HepG2 (cell line): ENCODE measurements around the gene TIMELESS. TPM values are rescaled to one million over a fixed set of nuclear protein-coding genes. Genes with fewer than 3 reads are reported as not detected.

Experiments
- ELF3 ChIP-seq: IDR thresholded peaks from 2 replicates; pipeline ENCODE4 v1.6.1; 2016; ENCODE audit warnings: missing genetic modification reagents, missing compliant biosample characterization
- FOXP1 ChIP-seq, 2 experiments: fragments of 450-650 bp in 1 of 2; IDR thresholded peaks; 2 replicates each; pipeline ENCODE4 v1.6.1; 2017 to 2018; ENCODE audit warnings: antibody characterized with exemption in 1 of 2
- HDAC6 ChIP-seq: fragments of 200-600 bp; sonication (generic); IDR thresholded peaks from 2 replicates; pipeline ENCODE4 v1.7.0; 2017; ENCODE audit warnings: mild to moderate bottlenecking, antibody characterized with exemption, low read length, low read depth
- RAD21 ChIP-seq: fragments of 450-650 bp; formaldehyde crosslinking; IDR thresholded peaks from 2 replicates; pipeline ENCODE4 v1.5.0; 2020; ENCODE audit warnings: mild to moderate bottlenecking
- RBM22 ChIP-seq: fragments of 200-400 bp; formaldehyde crosslinking; optimal IDR thresholded peaks from 2 replicates; pipeline ENCODE3; 2017; ENCODE audit warnings: mild to moderate bottlenecking, low read length, moderate library complexity
- TCF7 ChIP-seq: sonication (generic); IDR thresholded peaks from 2 replicates; pipeline ENCODE4 v1.6.1; 2016; ENCODE audit warnings: antibody characterized with exemption, low read depth
- TOPORS ChIP-seq: sonication (generic); formaldehyde crosslinking; IDR thresholded peaks from 2 replicates; pipeline ENCODE4 v1.8.0; 2023; ENCODE audit warnings: mild to moderate bottlenecking, missing genetic modification reagents
- polyA plus RNA-seq, 8 experiments: library from polyadenylated mRNA; depleted of rRNA in 3 of 8; stranded (reverse) in 7 of 8; unstranded in 1 of 8; fragments of >200 nt; fragmentation: Illumina TruSeq in 4 of 8; extraction: Trizol in 4 of 8; gene quantifications; 2 replicates each; pipeline versions ENCODE4 v1.2.1 to v1.2.3, GENCODE V29; 2011 to 2016; ENCODE audit warnings: low read depth in 4 of 8, missing spikeins in 1 of 8, mixed read lengths in 1 of 8; ENCODE audit not compliant: insufficient read depth in 1 of 8
- total RNA-seq, 5 experiments: library from RNA; depleted of rRNA; stranded (reverse); fragments of >200 nt; fragmentation: Illumina TruSeq; extraction: Trizol; gene quantifications; 2 replicates each; pipeline ENCODE4 v1.2.3, GENCODE V29; 2016; ENCODE audit warnings: low read depth in 1 of 5
- TF ChIP-seq, protein P1 (sequence below): fragments of 450-650 bp; IDR thresholded peaks from 2 replicates; pipeline ENCODE4 v1.6.1; 2017; ENCODE audit warnings: mild to moderate bottlenecking
- TF ChIP-seq, protein P2 (sequence below): sonication (generic); formaldehyde crosslinking; IDR thresholded peaks from 2 replicates; pipeline ENCODE4 v1.5.1; 2020; ENCODE audit warnings: missing genetic modification reagents, mild to moderate bottlenecking, borderline replicate concordance
- TF ChIP-seq, protein P3 (sequence below): sonication (generic); formaldehyde crosslinking; IDR thresholded peaks from 2 replicates; pipeline ENCODE4 v1.8.1; 2023; ENCODE audit warnings: mild to moderate bottlenecking, inconsistent platforms, moderate library complexity, missing genetic modification reagents, borderline replicate concordance
- TF ChIP-seq, protein P4 (sequence below): IDR thresholded peaks from 2 replicates; pipeline ENCODE4 v1.6.1; 2016; ENCODE audit warnings: low read depth, missing genetic modification reagents, missing compliant biosample characterization
- TF ChIP-seq, protein P5 (sequence below): sonication (generic); formaldehyde crosslinking; IDR thresholded peaks from 2 replicates; pipeline ENCODE4 v1.5.0; 2020; ENCODE audit warnings: mild to moderate bottlenecking, missing genetic modification reagents

TIMELESS gene
- total and polyA plus RNA-seq, 2 of the 13 experiments (the other 11 are each of a cell fraction or from before 2014, with no cell fraction given), result 4.0 to 20.3 TPM

DNA sequence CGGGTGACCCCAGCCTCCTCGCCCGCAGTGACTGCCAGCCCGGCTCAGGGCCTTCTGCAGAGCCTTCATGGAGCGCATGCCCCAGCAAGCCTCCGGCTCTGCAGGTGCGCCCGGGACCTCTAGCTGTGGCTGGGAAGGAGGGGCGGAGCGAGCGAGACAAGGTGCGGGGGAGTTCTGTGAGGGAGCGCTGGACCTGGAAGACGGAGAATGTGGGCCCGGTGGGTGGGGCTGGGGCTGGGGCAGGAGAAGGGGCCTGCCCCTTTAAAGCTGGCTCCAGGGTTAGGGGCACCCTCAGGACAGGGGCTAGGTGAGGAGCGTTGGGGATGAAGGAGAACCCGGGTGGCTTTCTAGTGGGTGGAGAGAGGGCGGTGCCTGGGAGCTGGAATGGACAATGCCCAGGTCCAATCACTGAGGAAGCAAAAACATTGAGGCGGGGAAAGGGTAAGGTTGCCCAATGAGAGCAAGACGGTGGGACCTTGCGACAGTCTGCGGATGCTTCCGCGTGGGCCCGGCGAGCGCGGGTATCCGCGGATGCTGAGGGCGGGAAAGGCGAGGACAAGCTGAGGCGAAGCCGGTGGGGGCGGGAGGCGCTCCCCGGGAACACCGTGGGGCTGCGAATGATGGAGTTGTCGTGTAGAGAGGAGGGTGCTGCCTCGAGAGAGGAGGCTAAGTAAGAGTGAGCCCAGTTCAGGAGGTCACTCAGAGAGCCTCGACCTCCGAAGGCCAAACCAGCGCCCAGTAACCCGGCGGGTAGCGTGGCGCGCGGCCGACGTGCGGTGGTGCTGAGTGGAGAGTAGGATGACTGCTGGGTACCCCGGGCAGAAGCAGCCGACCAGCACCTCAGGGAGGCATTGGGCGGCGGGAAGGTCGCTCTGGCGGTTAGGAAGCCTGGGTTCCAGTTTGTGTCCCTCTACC is 39.1 kb upstream of the TIMELESS start, which contains the start of gene GLS2 (continued):
- TF ChIP-seq HDAC6 (no peak), ELF3 (CRISPR knock-in tag) (peak; percentile 70; the same call in 1 of the 2 replicates), FOXP1 (IDR thresholded peaks at IDR 0.05) (no peak), FOXP1 (CRISPR knock-in tag; IDR thresholded peaks at IDR 0.05) (no peak), RBM22 (no peak), TOPORS (CRISPR knock-in tag) (peak; percentile 82; the same call in 1 of the 2 replicates), TCF7 (no peak), RAD21 (CRISPR knock-in tag) (no peak)
- TF ChIP-seq, protein P1, sequence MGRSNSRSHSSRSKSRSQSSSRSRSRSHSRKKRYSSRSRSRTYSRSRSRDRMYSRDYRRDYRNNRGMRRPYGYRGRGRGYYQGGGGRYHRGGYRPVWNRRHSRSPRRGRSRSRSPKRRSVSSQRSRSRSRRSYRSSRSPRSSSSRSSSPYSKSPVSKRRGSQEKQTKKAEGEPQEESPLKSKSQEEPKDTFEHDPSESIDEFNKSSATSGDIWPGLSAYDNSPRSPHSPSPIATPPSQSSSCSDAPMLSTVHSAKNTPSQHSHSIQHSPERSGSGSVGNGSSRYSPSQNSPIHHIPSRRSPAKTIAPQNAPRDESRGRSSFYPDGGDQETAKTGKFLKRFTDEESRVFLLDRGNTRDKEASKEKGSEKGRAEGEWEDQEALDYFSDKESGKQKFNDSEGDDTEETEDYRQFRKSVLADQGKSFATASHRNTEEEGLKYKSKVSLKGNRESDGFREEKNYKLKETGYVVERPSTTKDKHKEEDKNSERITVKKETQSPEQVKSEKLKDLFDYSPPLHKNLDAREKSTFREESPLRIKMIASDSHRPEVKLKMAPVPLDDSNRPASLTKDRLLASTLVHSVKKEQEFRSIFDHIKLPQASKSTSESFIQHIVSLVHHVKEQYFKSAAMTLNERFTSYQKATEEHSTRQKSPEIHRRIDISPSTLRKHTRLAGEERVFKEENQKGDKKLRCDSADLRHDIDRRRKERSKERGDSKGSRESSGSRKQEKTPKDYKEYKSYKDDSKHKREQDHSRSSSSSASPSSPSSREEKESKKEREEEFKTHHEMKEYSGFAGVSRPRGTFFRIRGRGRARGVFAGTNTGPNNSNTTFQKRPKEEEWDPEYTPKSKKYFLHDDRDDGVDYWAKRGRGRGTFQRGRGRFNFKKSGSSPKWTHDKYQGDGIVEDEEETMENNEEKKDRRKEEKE, result no peak
- TF ChIP-seq, protein P2, sequence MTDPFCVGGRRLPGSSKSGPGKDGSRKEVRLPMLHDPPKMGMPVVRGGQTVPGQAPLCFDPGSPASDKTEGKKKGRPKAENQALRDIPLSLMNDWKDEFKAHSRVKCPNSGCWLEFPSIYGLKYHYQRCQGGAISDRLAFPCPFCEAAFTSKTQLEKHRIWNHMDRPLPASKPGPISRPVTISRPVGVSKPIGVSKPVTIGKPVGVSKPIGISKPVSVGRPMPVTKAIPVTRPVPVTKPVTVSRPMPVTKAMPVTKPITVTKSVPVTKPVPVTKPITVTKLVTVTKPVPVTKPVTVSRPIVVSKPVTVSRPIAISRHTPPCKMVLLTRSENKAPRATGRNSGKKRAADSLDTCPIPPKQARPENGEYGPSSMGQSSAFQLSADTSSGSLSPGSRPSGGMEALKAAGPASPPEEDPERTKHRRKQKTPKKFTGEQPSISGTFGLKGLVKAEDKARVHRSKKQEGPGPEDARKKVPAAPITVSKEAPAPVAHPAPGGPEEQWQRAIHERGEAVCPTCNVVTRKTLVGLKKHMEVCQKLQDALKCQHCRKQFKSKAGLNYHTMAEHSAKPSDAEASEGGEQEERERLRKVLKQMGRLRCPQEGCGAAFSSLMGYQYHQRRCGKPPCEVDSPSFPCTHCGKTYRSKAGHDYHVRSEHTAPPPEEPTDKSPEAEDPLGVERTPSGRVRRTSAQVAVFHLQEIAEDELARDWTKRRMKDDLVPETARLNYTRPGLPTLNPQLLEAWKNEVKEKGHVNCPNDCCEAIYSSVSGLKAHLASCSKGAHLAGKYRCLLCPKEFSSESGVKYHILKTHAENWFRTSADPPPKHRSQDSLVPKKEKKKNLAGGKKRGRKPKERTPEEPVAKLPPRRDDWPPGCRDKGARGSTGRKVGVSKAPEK (CRISPR knock-in tag), result no peak
- TF ChIP-seq, protein P3, sequence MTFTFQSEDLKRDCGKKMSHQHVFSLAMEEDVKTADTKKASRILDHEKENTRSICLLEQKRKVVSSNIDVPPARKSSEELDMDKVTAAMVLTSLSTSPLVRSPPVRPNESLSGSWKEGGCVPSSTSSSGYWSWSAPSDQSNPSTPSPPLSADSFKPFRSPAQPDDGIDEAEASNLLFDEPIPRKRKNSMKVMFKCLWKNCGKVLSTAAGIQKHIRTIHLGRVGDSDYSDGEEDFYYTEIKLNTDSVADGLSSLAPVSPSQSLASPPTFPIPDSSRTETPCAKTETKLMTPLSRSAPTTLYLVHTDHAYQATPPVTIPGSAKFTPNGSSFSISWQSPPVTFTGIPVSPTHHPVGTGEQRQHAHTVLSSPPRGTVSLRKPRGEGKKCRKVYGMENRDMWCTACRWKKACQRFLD (CRISPR knock-in tag), result peak; percentile 83
- TF ChIP-seq, protein P4, sequence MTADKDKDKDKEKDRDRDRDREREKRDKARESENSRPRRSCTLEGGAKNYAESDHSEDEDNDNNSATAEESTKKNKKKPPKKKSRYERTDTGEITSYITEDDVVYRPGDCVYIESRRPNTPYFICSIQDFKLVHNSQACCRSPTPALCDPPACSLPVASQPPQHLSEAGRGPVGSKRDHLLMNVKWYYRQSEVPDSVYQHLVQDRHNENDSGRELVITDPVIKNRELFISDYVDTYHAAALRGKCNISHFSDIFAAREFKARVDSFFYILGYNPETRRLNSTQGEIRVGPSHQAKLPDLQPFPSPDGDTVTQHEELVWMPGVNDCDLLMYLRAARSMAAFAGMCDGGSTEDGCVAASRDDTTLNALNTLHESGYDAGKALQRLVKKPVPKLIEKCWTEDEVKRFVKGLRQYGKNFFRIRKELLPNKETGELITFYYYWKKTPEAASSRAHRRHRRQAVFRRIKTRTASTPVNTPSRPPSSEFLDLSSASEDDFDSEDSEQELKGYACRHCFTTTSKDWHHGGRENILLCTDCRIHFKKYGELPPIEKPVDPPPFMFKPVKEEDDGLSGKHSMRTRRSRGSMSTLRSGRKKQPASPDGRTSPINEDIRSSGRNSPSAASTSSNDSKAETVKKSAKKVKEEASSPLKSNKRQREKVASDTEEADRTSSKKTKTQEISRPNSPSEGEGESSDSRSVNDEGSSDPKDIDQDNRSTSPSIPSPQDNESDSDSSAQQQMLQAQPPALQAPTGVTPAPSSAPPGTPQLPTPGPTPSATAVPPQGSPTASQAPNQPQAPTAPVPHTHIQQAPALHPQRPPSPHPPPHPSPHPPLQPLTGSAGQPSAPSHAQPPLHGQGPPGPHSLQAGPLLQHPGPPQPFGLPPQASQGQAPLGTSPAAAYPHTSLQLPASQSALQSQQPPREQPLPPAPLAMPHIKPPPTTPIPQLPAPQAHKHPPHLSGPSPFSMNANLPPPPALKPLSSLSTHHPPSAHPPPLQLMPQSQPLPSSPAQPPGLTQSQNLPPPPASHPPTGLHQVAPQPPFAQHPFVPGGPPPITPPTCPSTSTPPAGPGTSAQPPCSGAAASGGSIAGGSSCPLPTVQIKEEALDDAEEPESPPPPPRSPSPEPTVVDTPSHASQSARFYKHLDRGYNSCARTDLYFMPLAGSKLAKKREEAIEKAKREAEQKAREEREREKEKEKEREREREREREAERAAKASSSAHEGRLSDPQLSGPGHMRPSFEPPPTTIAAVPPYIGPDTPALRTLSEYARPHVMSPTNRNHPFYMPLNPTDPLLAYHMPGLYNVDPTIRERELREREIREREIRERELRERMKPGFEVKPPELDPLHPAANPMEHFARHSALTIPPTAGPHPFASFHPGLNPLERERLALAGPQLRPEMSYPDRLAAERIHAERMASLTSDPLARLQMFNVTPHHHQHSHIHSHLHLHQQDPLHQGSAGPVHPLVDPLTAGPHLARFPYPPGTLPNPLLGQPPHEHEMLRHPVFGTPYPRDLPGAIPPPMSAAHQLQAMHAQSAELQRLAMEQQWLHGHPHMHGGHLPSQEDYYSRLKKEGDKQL (CRISPR knock-in tag), result no peak
- TF ChIP-seq, protein P5, sequence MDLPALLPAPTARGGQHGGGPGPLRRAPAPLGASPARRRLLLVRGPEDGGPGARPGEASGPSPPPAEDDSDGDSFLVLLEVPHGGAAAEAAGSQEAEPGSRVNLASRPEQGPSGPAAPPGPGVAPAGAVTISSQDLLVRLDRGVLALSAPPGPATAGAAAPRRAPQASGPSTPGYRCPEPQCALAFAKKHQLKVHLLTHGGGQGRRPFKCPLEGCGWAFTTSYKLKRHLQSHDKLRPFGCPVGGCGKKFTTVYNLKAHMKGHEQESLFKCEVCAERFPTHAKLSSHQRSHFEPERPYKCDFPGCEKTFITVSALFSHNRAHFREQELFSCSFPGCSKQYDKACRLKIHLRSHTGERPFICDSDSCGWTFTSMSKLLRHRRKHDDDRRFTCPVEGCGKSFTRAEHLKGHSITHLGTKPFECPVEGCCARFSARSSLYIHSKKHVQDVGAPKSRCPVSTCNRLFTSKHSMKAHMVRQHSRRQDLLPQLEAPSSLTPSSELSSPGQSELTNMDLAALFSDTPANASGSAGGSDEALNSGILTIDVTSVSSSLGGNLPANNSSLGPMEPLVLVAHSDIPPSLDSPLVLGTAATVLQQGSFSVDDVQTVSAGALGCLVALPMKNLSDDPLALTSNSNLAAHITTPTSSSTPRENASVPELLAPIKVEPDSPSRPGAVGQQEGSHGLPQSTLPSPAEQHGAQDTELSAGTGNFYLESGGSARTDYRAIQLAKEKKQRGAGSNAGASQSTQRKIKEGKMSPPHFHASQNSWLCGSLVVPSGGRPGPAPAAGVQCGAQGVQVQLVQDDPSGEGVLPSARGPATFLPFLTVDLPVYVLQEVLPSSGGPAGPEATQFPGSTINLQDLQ (CRISPR knock-in tag), result peak; percentile 74; the same call in 1 of the 2 replicates
